H9 (cell line): ENCODE results near the gene EXOG. TPM values are rescaled to one million over a fixed set of nuclear protein-coding genes. Genes with fewer than 3 reads are reported as not detected.

ENCODE experiments used
- DNase-seq: peaks from one replicate; pipeline ENCODE4 v3.0.0-alpha.2; 2017
- H2AFZ ChIP-seq: one replicate; pipeline ENCODE4 v1.6.1; 2013; ENCODE audit warnings: mild to moderate bottlenecking, low read length, control low read depth, moderate library complexity
- H2AK5ac ChIP-seq: 2 replicates; pipeline ENCODE4 v1.6.1; 2013; ENCODE audit warnings: low read length, control low read depth, mixed read lengths; ENCODE audit not compliant: insufficient read length
- H2BK120ac ChIP-seq: one replicate; pipeline ENCODE4 v1.6.1; 2013; ENCODE audit warnings: low read depth, mild to moderate bottlenecking, low read length, control low read depth, inconsistent platforms; ENCODE audit not compliant: poor library complexity, severe bottlenecking
- H2BK12ac ChIP-seq: 2 replicates; pipeline ENCODE4 v1.6.1; 2013; ENCODE audit warnings: low read length, control low read depth, mixed read lengths, low read depth; ENCODE audit not compliant: insufficient read length
- H2BK15ac ChIP-seq: 2 replicates; pipeline ENCODE4 v1.6.1; 2013; ENCODE audit warnings: low read depth, low read length, control low read depth
- H2BK20ac ChIP-seq: one replicate; pipeline ENCODE4 v1.6.1; 2013; ENCODE audit warnings: low read depth, mild to moderate bottlenecking, low read length, control low read depth, inconsistent platforms; ENCODE audit not compliant: poor library complexity, severe bottlenecking
- H2BK5ac ChIP-seq: 2 replicates; pipeline ENCODE4 v1.6.1; 2013; ENCODE audit warnings: low read length, control low read depth, mixed read lengths; ENCODE audit not compliant: insufficient read length
- H3K14ac ChIP-seq: 2 replicates; pipeline ENCODE4 v1.6.1; 2013; ENCODE audit warnings: low read length, control low read depth; ENCODE audit not compliant: insufficient read depth
- H3K18ac ChIP-seq: 2 replicates; pipeline ENCODE4 v1.6.1; 2013; ENCODE audit warnings: low read depth, mild to moderate bottlenecking, mixed read lengths, low read length, control low read depth; ENCODE audit not compliant: insufficient read length
- H3K23ac ChIP-seq: 2 replicates; pipeline ENCODE4 v1.6.1; 2013; ENCODE audit warnings: low read length, control low read depth, mixed read lengths, low read depth; ENCODE audit not compliant: insufficient read length
- H3K23me2 ChIP-seq: 2 replicates; pipeline ENCODE4 v1.6.1; 2013; ENCODE audit warnings: low read depth, mild to moderate bottlenecking, mixed read lengths, low read length, control low read depth; ENCODE audit not compliant: insufficient read length, poor library complexity, severe bottlenecking
- H3K27ac ChIP-seq: 2 replicates; pipeline ENCODE4 v1.5.1; 2013; ENCODE audit warnings: low read length, control low read depth, mixed read lengths, low read depth; ENCODE audit not compliant: insufficient read length
- H3K27me3 ChIP-seq: 2 replicates; pipeline ENCODE4 v1.6.1; 2013; ENCODE audit warnings: low read length, control low read depth, inconsistent platforms; ENCODE audit not compliant: insufficient read depth
- H3K4ac ChIP-seq: 2 replicates; pipeline ENCODE4 v1.6.1; 2013; ENCODE audit warnings: low read depth, mild to moderate bottlenecking, control low read depth, inconsistent platforms, low read length, moderate library complexity
- H3K4me1 ChIP-seq: 2 replicates; pipeline ENCODE4 v1.6.1; 2013; ENCODE audit warnings: low read length, control low read depth, inconsistent platforms; ENCODE audit not compliant: insufficient read depth
- H3K4me2 ChIP-seq: 2 replicates; pipeline ENCODE4 v1.6.1; 2013; ENCODE audit warnings: low read length, control low read depth, mixed read lengths; ENCODE audit not compliant: insufficient read length, insufficient read depth
- H3K56ac ChIP-seq: 2 replicates; pipeline ENCODE4 v1.6.1; 2013; ENCODE audit warnings: low read depth, mild to moderate bottlenecking, mixed read lengths, low read length, control low read depth; ENCODE audit not compliant: insufficient read length
- H3K79me1 ChIP-seq: 2 replicates; pipeline ENCODE4 v1.6.1; 2013; ENCODE audit warnings: low read depth, mild to moderate bottlenecking, moderate library complexity, low read length, control low read depth, inconsistent platforms; ENCODE audit not compliant: insufficient read depth, poor library complexity, severe bottlenecking
- H3K79me2 ChIP-seq: 2 replicates; pipeline ENCODE4 v1.6.1; 2013; ENCODE audit warnings: low read length, control low read depth, inconsistent platforms; ENCODE audit not compliant: insufficient read depth
- H3K9ac ChIP-seq: 2 replicates; pipeline ENCODE4 v1.6.1; 2013; ENCODE audit warnings: low read length, control low read depth, mixed read lengths; ENCODE audit not compliant: insufficient read length; ENCODE audit errors: extremely low read depth
- H3K9me3 ChIP-seq: one replicate; pipeline ENCODE4 v1.6.1; 2013; ENCODE audit warnings: low read depth, low read length, inconsistent platforms; ENCODE audit not compliant: control insufficient read depth
- H3T11ph ChIP-seq: one replicate; pipeline ENCODE4 v1.6.1; 2013; ENCODE audit warnings: mild to moderate bottlenecking, low read length, control low read depth, inconsistent platforms
- H4K20me1 ChIP-seq: one replicate; pipeline ENCODE4 v1.6.1; 2013; ENCODE audit not compliant: control insufficient read depth, insufficient read length, insufficient read depth
- H4K5ac ChIP-seq: 2 replicates; pipeline ENCODE4 v1.6.1; 2013; ENCODE audit warnings: low read depth, mild to moderate bottlenecking, mixed read lengths, low read length, control low read depth; ENCODE audit not compliant: insufficient read length
- H4K8ac ChIP-seq: replicated peaks from 2 replicates; pipeline ENCODE4 v1.6.1; 2013; ENCODE audit warnings: low read length, control low read depth, mixed read lengths, low read depth; ENCODE audit not compliant: insufficient read length
- H4K91ac ChIP-seq: 2 replicates; pipeline ENCODE4 v1.6.1; 2013; ENCODE audit warnings: low read depth, mild to moderate bottlenecking, moderate library complexity, mixed read lengths, low read length, control low read depth; ENCODE audit not compliant: insufficient read length
- H3K27ac Mint-ChIP-seq, 3 experiments: 2 replicates in 2 of 3; 3 replicates in 1 of 3; pipeline ENCODE4 v1.8.0; 2020 to 2021; ENCODE audit warnings: mixed read lengths in 3 of 3, mild to moderate bottlenecking in 1 of 3, moderate library complexity in 1 of 3
- H3K27me3 Mint-ChIP-seq: 2 replicates; pipeline ENCODE4 v1.8.0; 2021; ENCODE audit warnings: low read depth, mild to moderate bottlenecking, moderate library complexity, mixed read lengths
- H3K36me3 Mint-ChIP-seq, 3 experiments: 2 replicates in 2 of 3; 3 replicates in 1 of 3; pipeline ENCODE4 v1.8.0; 2020 to 2021; ENCODE audit warnings: low read depth in 3 of 3, mixed read lengths in 3 of 3; ENCODE audit not compliant: insufficient read depth in 1 of 3
- H3K4me1 Mint-ChIP-seq, 2 experiments: 2 replicates each; pipeline ENCODE4 v1.8.0; 2020; ENCODE audit warnings: mixed read lengths in 2 of 2
- H3K4me3 Mint-ChIP-seq, 2 experiments: 2 replicates in 1 of 2; 3 replicates in 1 of 2; pipeline ENCODE4 v1.8.0; 2020 to 2021; ENCODE audit warnings: mild to moderate bottlenecking in 2 of 2, mixed read lengths in 2 of 2, moderate library complexity in 1 of 2
- H3K9me3 Mint-ChIP-seq, 2 experiments: 2 replicates in 1 of 2; 3 replicates in 1 of 2; pipeline ENCODE4 v1.8.0; 2020; ENCODE audit warnings: mild to moderate bottlenecking in 2 of 2, mixed read lengths in 2 of 2, moderate library complexity in 1 of 2
- WGBS: extraction: QIAGEN DNeasy Blood & Tissue Kit; methylation state at CpG from one replicate; pipeline ENCODE4 v1.1.7; 2013; ENCODE audit warnings: missing lambda C conversion rate, low lambda C conversion rate, mixed read lengths; ENCODE audit not compliant: insufficient read length; ENCODE audit errors: extremely low coverage; 5-methylcytosine and 5-hydroxymethylcytosine counted together
- total RNA-seq: library from RNA; stranded (reverse); gene quantifications from 2 replicates; pipeline ENCODE4 v1.2.1, GENCODE V29; 2021
- TF ChIP-seq, protein P1 (sequence below): fragments of 200-600 bp; sonication (generic); conservative IDR thresholded peaks from 3 replicates; pipeline ENCODE4 v1.8.0; 2021; ENCODE audit warnings: antibody characterized with exemption, mild to moderate bottlenecking

Gene EXOG
- total RNA-seq, 1 experiment from 2014 or later = 14.1 TPM

DNA sequence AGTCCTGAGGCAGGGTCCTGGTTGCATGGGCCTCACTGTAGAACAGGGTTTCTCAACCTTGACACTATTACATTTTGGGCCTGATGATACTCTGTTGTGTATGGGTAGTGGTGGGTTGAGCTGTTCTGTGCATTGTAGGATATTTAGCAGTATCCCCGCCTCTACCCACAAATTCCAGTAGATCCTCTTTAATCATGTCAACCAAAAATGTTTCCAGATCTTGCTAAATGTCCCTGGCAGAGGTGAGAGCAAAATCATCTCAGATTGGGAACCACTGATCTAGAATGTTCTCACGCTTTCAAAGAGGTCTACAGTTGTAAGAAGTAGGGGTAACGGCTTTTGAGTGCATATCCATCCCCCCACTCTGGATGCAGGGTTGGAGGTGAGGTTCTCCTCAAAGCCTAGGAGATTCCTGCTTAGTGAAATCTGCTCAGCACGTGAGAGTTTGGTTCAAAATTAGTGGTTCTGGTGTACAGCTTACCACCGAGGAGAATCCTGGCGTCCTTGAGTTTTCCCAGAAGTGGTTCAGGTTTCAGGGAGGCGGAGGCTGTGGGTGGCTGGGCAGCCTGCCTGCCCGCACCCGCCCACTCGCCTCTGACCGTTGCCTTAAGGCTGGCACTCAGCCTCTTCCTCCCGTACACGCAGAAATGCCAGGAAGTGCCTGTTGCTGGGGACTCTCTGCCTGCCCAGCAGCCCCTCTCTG lies 37.2 kb upstream of the EXOG start:
- no CpG with 5 or more reads among the region's 13 CpGs for WGBS
- peaks cover 43 to 44% of the 10 kb centered on the region in 2 experiments for H3K4me1 Mint-ChIP-seq
- peaks cover 0 to 8% of the 10 kb centered on the region in 2 experiments; a peak in 2 of 5 replicates for H3K9me3 Mint-ChIP-seq
- H3T11ph ChIP-seq = no peak overlapping the region
- no peak overlapping the region for H2BK15ac ChIP-seq
- peaks cover 69% of the 10 kb centered on the region for H3K79me2 ChIP-seq
- H2AFZ ChIP-seq = no peak overlapping the region
- no peaks in the 10 kb centered on the region for H3K27me3 Mint-ChIP-seq
- H2AK5ac ChIP-seq = no peak overlapping the region
- H2BK120ac ChIP-seq = no peak overlapping the region
- no peak for DNase-seq
- H4K20me1 ChIP-seq = no peaks in the 10 kb centered on the region
- H2BK5ac ChIP-seq = no peak overlapping the region
- no peak overlapping the region; a peak in 1 of 7 replicates for H3K27ac Mint-ChIP-seq
- H3K36me3 Mint-ChIP-seq = peaks cover 2 to 16% (median 5%) of the 10 kb centered on the region in 3 experiments; a peak in 6 of 7 replicates
- H3K18ac ChIP-seq = no peak overlapping the region
- no peak overlapping the region for H3K27ac ChIP-seq
- no peaks in the 10 kb centered on the region for H3K27me3 ChIP-seq
- TF ChIP-seq, protein P1, sequence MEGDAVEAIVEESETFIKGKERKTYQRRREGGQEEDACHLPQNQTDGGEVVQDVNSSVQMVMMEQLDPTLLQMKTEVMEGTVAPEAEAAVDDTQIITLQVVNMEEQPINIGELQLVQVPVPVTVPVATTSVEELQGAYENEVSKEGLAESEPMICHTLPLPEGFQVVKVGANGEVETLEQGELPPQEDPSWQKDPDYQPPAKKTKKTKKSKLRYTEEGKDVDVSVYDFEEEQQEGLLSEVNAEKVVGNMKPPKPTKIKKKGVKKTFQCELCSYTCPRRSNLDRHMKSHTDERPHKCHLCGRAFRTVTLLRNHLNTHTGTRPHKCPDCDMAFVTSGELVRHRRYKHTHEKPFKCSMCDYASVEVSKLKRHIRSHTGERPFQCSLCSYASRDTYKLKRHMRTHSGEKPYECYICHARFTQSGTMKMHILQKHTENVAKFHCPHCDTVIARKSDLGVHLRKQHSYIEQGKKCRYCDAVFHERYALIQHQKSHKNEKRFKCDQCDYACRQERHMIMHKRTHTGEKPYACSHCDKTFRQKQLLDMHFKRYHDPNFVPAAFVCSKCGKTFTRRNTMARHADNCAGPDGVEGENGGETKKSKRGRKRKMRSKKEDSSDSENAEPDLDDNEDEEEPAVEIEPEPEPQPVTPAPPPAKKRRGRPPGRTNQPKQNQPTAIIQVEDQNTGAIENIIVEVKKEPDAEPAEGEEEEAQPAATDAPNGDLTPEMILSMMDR = no peak
- H4K8ac ChIP-seq = no peak overlapping the region
- H3K56ac ChIP-seq = no peak overlapping the region
- no peak overlapping the region for H2BK20ac ChIP-seq
- no peak overlapping the region for H2BK12ac ChIP-seq
- peaks cover 12% of the 10 kb centered on the region for H3K4me1 ChIP-seq
- peak overlapping the region; percentile 16; the same call in 1 of the 2 replicates for H3K14ac ChIP-seq
- no peak overlapping the region for H3K4me3 Mint-ChIP-seq
- no peak overlapping the region for H3K4ac ChIP-seq
- H3K23me2 ChIP-seq = peaks cover 7% of the 10 kb centered on the region
- H3K9ac ChIP-seq = no peak overlapping the region
- no peak overlapping the region for H3K23ac ChIP-seq
- no peak overlapping the region for H4K5ac ChIP-seq
- no peak overlapping the region for H4K91ac ChIP-seq
- no peak overlapping the region for H3K4me2 ChIP-seq
- no peaks in the 10 kb centered on the region for H3K9me3 ChIP-seq
- peaks cover 13% of the 10 kb centered on the region for H3K79me1 ChIP-seq
